ENCODE data around the gene USP1. TPM values are rescaled to one million over a fixed set of nuclear protein-coding genes. Genes with fewer than 3 reads are reported as not detected.
A peak's percentile ranks its signal among the peaks of the same experiment; 100 is the strongest.

Gene USP1
- 10 to 100 TPM; 74.8 to 84.3 TPM for total RNA-seq

GRCh38 chr1:62436466-62437272 lies at the start of gene USP1:
Gene USP1, plus strand, starts transcription at chr1:62437049. Its CDS starts 2,819 bp downstream, at chr1:62439868.
- peaks cover 46% of the 10 kb centered on the region for H3K4me1 Mint-ChIP-seq (ENCODE audit: low read depth)
- peaks cover 2 to 3% of the 10 kb centered on the region in 2 donors for H3K9me3 Mint-ChIP-seq

GRCh38 chr1:62389531-62389930 lies 47.3 kb upstream of the USP1 start:
- no peak for ATAC-seq (replicated peaks in 1 of 2)

More at GRCh38 chr1:62436466-62437272, at the start of gene USP1:
- Mint-ChIP-seq H3K36me3 (ENCODE audit: insufficient read depth in 2 of 2) (peaks cover 9 to 28% of the 10 kb centered on the region in 2 donors), H3K27ac (peak within 1 kb of the TSS; percentile 98), H3K27me3 (ENCODE audit: low read depth) (no peaks in the 10 kb centered on the region), H3K4me3 (peak within 1 kb of the TSS; percentile 93)
- DNase-seq (peak; percentile 97 to 99), ATAC-seq (replicated peaks in 1 of 2) (peak; percentile 88 to 89)

GRCh38 chr1:62390071-62390470 lies 46.8 kb upstream of the USP1 start:
- Mint-ChIP-seq H3K4me3 (no peak overlapping the region), H3K27me3 (ENCODE audit: low read depth) (peaks cover 10% of the 10 kb centered on the region), H3K27ac (no peak overlapping the region), H3K36me3 (ENCODE audit: insufficient read depth in 2 of 2) (no peaks in the 10 kb centered on the region), H3K9me3 (no peaks in the 10 kb centered on the region), H3K4me1 (ENCODE audit: low read depth) (no peaks in the 10 kb centered on the region)
- no peak for ATAC-seq (replicated peaks in 1 of 2)
- no peak for DNase-seq

More at GRCh38 chr1:62389531-62389930, 47.3 kb upstream of the USP1 start:
- H3K4me1 Mint-ChIP-seq (ENCODE audit: low read depth) = no peaks in the 10 kb centered on the region
- H3K27ac Mint-ChIP-seq = no peak overlapping the region
- no peaks in the 10 kb centered on the region for H3K9me3 Mint-ChIP-seq
- H3K4me3 Mint-ChIP-seq = no peak overlapping the region
- no peak for DNase-seq
- peaks cover 10% of the 10 kb centered on the region for H3K27me3 Mint-ChIP-seq (ENCODE audit: low read depth)
- no peaks in the 10 kb centered on the region for H3K36me3 Mint-ChIP-seq (ENCODE audit: insufficient read depth in 2 of 2)

- H3K4me1 Mint-ChIP-seq (ENCODE audit: low read depth) = no peaks in the 10 kb centered on the region
- DNase-seq = peak; percentile 22 to 30
Observed at GRCh38 chr1:62391369-62391971, 45.4 kb upstream of the USP1 start.

GRCh38 chr1:62392951-62393350 lies 43.9 kb upstream of the USP1 start:
- Mint-ChIP-seq H3K9me3 (no peaks in the 10 kb centered on the region), H3K27me3 (ENCODE audit: low read depth) (peaks cover 10% of the 10 kb centered on the region), H3K36me3 (ENCODE audit: insufficient read depth in 2 of 2) (no peaks in the 10 kb centered on the region), H3K4me3 (no peak overlapping the region), H3K4me1 (ENCODE audit: low read depth) (no peaks in the 10 kb centered on the region), H3K27ac (no peak overlapping the region)
- ATAC-seq (replicated peaks in 1 of 2) (no peak), DNase-seq (no peak)

More at GRCh38 chr1:62391369-62391971, 45.4 kb upstream of the USP1 start:
- H3K27me3 Mint-ChIP-seq (ENCODE audit: low read depth) = peaks cover 10% of the 10 kb centered on the region
- no peak overlapping the region for H3K4me3 Mint-ChIP-seq
- peak; percentile 61 to 66 for ATAC-seq (replicated peaks in 1 of 2)
- no peak overlapping the region for H3K27ac Mint-ChIP-seq
- no peaks in the 10 kb centered on the region for H3K36me3 Mint-ChIP-seq (ENCODE audit: insufficient read depth in 2 of 2)
- H3K9me3 Mint-ChIP-seq = no peaks in the 10 kb centered on the region

- Mint-ChIP-seq H3K9me3 (no peaks in the 10 kb centered on the region), H3K27ac (no peak overlapping the region), H3K4me3 (no peak overlapping the region), H3K36me3 (ENCODE audit: insufficient read depth in 2 of 2) (no peaks in the 10 kb centered on the region), H3K4me1 (ENCODE audit: low read depth) (no peaks in the 10 kb centered on the region), H3K27me3 (ENCODE audit: low read depth) (peaks cover 10% of the 10 kb centered on the region)
- DNase-seq (no peak), ATAC-seq (replicated peaks in 1 of 2) (no peak)
Observed at GRCh38 chr1:62394646-62395045, 42.2 kb upstream of the USP1 start.

- no peak for DNase-seq
- Mint-ChIP-seq H3K4me1 (ENCODE audit: low read depth) (no peaks in the 10 kb centered on the region), H3K36me3 (ENCODE audit: insufficient read depth in 2 of 2) (no peaks in the 10 kb centered on the region), H3K27me3 (ENCODE audit: low read depth) (peaks cover 10% of the 10 kb centered on the region), H3K27ac (no peak overlapping the region), H3K9me3 (no peaks in the 10 kb centered on the region), H3K4me3 (no peak overlapping the region)
- ATAC-seq (replicated peaks in 1 of 2) = no peak
Observed at GRCh38 chr1:62395291-62395690, 41.6 kb upstream of the USP1 start.

- Mint-ChIP-seq H3K9me3 (no peaks in the 10 kb centered on the region), H3K4me3 (no peak overlapping the region), H3K36me3 (ENCODE audit: insufficient read depth in 2 of 2) (no peaks in the 10 kb centered on the region), H3K27ac (no peak overlapping the region), H3K4me1 (ENCODE audit: low read depth) (no peaks in the 10 kb centered on the region), H3K27me3 (ENCODE audit: low read depth) (peaks cover 10% of the 10 kb centered on the region)
- no peak for ATAC-seq (replicated peaks in 1 of 2)
- DNase-seq = no peak
Observed at GRCh38 chr1:62396871-62397270, 40.0 kb upstream of the USP1 start.

GRCh38 chr1:62397301-62397700 lies 39.5 kb upstream of the USP1 start:
- Mint-ChIP-seq H3K36me3 (ENCODE audit: insufficient read depth in 2 of 2) (no peaks in the 10 kb centered on the region), H3K9me3 (no peaks in the 10 kb centered on the region), H3K27ac (no peak overlapping the region), H3K27me3 (ENCODE audit: low read depth) (peaks cover 10% of the 10 kb centered on the region), H3K4me1 (ENCODE audit: low read depth) (no peaks in the 10 kb centered on the region), H3K4me3 (no peak overlapping the region)
- DNase-seq (no peak), ATAC-seq (replicated peaks in 1 of 2) (no peak)

- H3K9me3 Mint-ChIP-seq = no peaks in the 10 kb centered on the region
- no peak overlapping the region for H3K4me3 Mint-ChIP-seq
- DNase-seq (no peak), ATAC-seq (replicated peaks in 1 of 2) (no peak)
- H3K27ac Mint-ChIP-seq = no peak overlapping the region
- peaks cover 10% of the 10 kb centered on the region for H3K27me3 Mint-ChIP-seq (ENCODE audit: low read depth)
- H3K36me3 Mint-ChIP-seq (ENCODE audit: insufficient read depth in 2 of 2) = no peaks in the 10 kb centered on the region
- H3K4me1 Mint-ChIP-seq (ENCODE audit: low read depth) = no peaks in the 10 kb centered on the region
Observed at GRCh38 chr1:62398377-62398776, 38.5 kb upstream of the USP1 start.

- no peaks in the 10 kb centered on the region for H3K4me1 Mint-ChIP-seq (ENCODE audit: low read depth)
Observed at GRCh38 chr1:62401034-62401760, 35.7 kb upstream of the USP1 start.

GRCh38 chr1:62405247-62405646 lies 31.6 kb upstream of the USP1 start:
- Mint-ChIP-seq H3K9me3 (no peaks in the 10 kb centered on the region), H3K4me3 (no peak overlapping the region), H3K36me3 (ENCODE audit: insufficient read depth in 2 of 2) (no peaks in the 10 kb centered on the region), H3K27ac (no peak overlapping the region), H3K4me1 (ENCODE audit: low read depth) (no peaks in the 10 kb centered on the region), H3K27me3 (ENCODE audit: low read depth) (no peaks in the 10 kb centered on the region)
- DNase-seq (no peak), ATAC-seq (replicated peaks in 1 of 2) (no peak)

More at GRCh38 chr1:62401034-62401760, 35.7 kb upstream of the USP1 start:
- H3K36me3 Mint-ChIP-seq (ENCODE audit: insufficient read depth in 2 of 2) = no peaks in the 10 kb centered on the region
- H3K27me3 Mint-ChIP-seq (ENCODE audit: low read depth) = no peaks in the 10 kb centered on the region
- no peak for DNase-seq
- no peak overlapping the region for H3K27ac Mint-ChIP-seq
- H3K9me3 Mint-ChIP-seq = no peaks in the 10 kb centered on the region
- no peak for ATAC-seq (replicated peaks in 1 of 2)
- no peak overlapping the region for H3K4me3 Mint-ChIP-seq

GRCh38 chr1:62406576-62406975 lies 30.3 kb upstream of the USP1 start:
- no peak overlapping the region for H3K27ac Mint-ChIP-seq
- H3K9me3 Mint-ChIP-seq = no peaks in the 10 kb centered on the region
- H3K4me3 Mint-ChIP-seq = no peak overlapping the region
- H3K36me3 Mint-ChIP-seq (ENCODE audit: insufficient read depth in 2 of 2) = no peaks in the 10 kb centered on the region
- no peak for ATAC-seq (replicated peaks in 1 of 2)
- H3K4me1 Mint-ChIP-seq (ENCODE audit: low read depth) = no peaks in the 10 kb centered on the region
- no peaks in the 10 kb centered on the region for H3K27me3 Mint-ChIP-seq (ENCODE audit: low read depth)
- DNase-seq = no peak

All from activated T-cell treated with anti-CD3 and anti-CD28 coated beads, Interleukin-2, amount 50 U/mL, for 72 hours (primary cell).